GM12878 (cell line): ENCODE measurements around the gene TARS3.

Experiments
- CBX5 ChIP-seq: sonication (generic); IDR thresholded peaks from 2 replicates; pipeline ENCODE4 v1.6.1; 2016; ENCODE audit warnings: low read depth, moderate library complexity, mild to moderate bottlenecking, inconsistent platforms
- ETV6 ChIP-seq, 2 experiments: fragments of 450-650 bp in 1 of 2; IDR thresholded peaks in 1 of 2; conservative IDR thresholded peaks in 1 of 2; 2 replicates each; pipeline ENCODE4 v1.6.1; 2014; ENCODE audit warnings: antibody characterized with exemption in 1 of 2, borderline replicate concordance in 1 of 2, low read depth in 1 of 2, mild to moderate bottlenecking in 1 of 2, moderate library complexity in 1 of 2
- FOS ChIP-seq: IDR thresholded peaks from 3 replicates; pipeline ENCODE4 v1.6.1; 2011; ENCODE audit warnings: borderline replicate concordance; ENCODE audit not compliant: insufficient read length; ENCODE audit errors: extremely low read depth
- JUND ChIP-seq: IDR thresholded peaks from 2 replicates; pipeline ENCODE4 v1.6.1; 2012; ENCODE audit warnings: low read depth, mild to moderate bottlenecking, low read length, improper control_type of control experiment, moderate library complexity
- MTA3 ChIP-seq: IDR thresholded peaks from 2 replicates; pipeline ENCODE4 v1.6.1; 2012; ENCODE audit warnings: low read length, inconsistent platforms, borderline replicate concordance
- POLR2A ChIP-seq: IDR thresholded peaks from 2 replicates; pipeline ENCODE4 v1.6.1; 2011; ENCODE audit warnings: low read depth, mild to moderate bottlenecking, low read length
- POLR2AphosphoS5 ChIP-seq: IDR thresholded peaks from 2 replicates; pipeline ENCODE4 v1.6.1; 2011; ENCODE audit warnings: mild to moderate bottlenecking, low read length, inconsistent platforms
- RELA ChIP-seq: fragments of 450-650 bp; IDR thresholded peaks from 2 replicates; pipeline ENCODE4 v1.8.0; 2014; ENCODE audit warnings: borderline replicate concordance; ENCODE audit not compliant: partially characterized antibody
- SMC3 ChIP-seq: IDR thresholded peaks from 2 replicates; pipeline ENCODE4 v1.6.1; 2011; ENCODE audit warnings: low read length, improper control_type of control experiment, borderline replicate concordance
- SREBF1 ChIP-seq: IDR thresholded peaks from 2 replicates; pipeline ENCODE4 v1.6.1; 2012; ENCODE audit warnings: mild to moderate bottlenecking, low read length
- SRF ChIP-seq, 2 experiments: IDR thresholded peaks; 2 replicates each; pipeline ENCODE4 v1.6.1; 2011; ENCODE audit warnings: low read depth in 2 of 2, low read length in 2 of 2, mild to moderate bottlenecking in 1 of 2, moderate library complexity in 1 of 2
- TCF12 ChIP-seq: IDR thresholded peaks from 2 replicates; pipeline ENCODE4 v1.6.1; 2011; ENCODE audit warnings: low read depth, mild to moderate bottlenecking, low read length
- TF ChIP-seq, protein P1 (sequence below), 3 experiments: IDR thresholded peaks in 2 of 3; conservative IDR thresholded peaks in 1 of 3; 2 replicates each; pipeline ENCODE4 v1.5.1; 2011; ENCODE audit warnings: low read depth in 3 of 3, low read length in 3 of 3, mild to moderate bottlenecking in 3 of 3, control low read depth in 2 of 3, moderate library complexity in 2 of 3, inconsistent platforms in 1 of 3, mixed read lengths in 1 of 3; ENCODE audit not compliant: control insufficient read depth in 2 of 3, insufficient read depth in 1 of 3; ENCODE audit errors: extremely low read depth in 1 of 3
- TF ChIP-seq, protein P2 (sequence below): fragments of 450-650 bp; IDR thresholded peaks from 2 replicates; pipeline ENCODE4 v1.6.1; 2017; ENCODE audit warnings: mild to moderate bottlenecking

DNA sequence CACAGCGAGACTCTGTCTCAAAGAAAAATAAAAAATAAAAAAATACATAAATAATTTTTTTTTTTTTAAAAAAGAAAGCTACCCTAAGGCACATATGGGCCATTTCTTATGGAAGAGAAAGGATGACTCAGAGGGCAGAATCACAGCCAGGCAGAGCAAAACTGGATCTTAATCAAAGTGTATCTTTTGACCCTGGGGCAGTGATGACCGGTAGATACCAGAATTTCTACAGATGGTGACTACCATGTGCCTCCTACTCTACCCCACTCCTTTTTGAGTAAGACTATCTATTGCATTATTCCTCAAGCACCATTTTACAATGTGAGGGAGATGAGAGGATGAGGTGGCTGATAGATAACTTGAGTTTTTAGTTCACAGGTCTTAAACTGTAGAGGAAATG lies 26.0 kb downstream of the TARS3 start:
- no peak for TF ChIP-seq ETV6 (conservative IDR thresholded peaks at IDR 0.05 in 1 of 2, IDR thresholded peaks at IDR 0.05 in 1 of 2; ENCODE audit: borderline replicate concordance in 1 of 2, low read depth in 1 of 2)
- no peak for TF ChIP-seq POLR2AphosphoS5
- no peak for TF ChIP-seq SRF (IDR thresholded peaks at IDR 0.05; ENCODE audit: low read depth in 2 of 2, low read length in 2 of 2)
- no peak for TF ChIP-seq POLR2A
- TF ChIP-seq, protein P1, sequence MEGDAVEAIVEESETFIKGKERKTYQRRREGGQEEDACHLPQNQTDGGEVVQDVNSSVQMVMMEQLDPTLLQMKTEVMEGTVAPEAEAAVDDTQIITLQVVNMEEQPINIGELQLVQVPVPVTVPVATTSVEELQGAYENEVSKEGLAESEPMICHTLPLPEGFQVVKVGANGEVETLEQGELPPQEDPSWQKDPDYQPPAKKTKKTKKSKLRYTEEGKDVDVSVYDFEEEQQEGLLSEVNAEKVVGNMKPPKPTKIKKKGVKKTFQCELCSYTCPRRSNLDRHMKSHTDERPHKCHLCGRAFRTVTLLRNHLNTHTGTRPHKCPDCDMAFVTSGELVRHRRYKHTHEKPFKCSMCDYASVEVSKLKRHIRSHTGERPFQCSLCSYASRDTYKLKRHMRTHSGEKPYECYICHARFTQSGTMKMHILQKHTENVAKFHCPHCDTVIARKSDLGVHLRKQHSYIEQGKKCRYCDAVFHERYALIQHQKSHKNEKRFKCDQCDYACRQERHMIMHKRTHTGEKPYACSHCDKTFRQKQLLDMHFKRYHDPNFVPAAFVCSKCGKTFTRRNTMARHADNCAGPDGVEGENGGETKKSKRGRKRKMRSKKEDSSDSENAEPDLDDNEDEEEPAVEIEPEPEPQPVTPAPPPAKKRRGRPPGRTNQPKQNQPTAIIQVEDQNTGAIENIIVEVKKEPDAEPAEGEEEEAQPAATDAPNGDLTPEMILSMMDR (IDR thresholded peaks at IDR 0.05 in 2 of 3, conservative IDR thresholded peaks at IDR 0.05 in 1 of 3; ENCODE audit: control insufficient read depth in 2 of 3, extremely low read depth in 1 of 3, insufficient read depth in 1 of 3, low read depth in 3 of 3, low read length in 3 of 3), result no peak
- no peak for TF ChIP-seq SREBF1
- no peak for TF ChIP-seq RELA
- TF ChIP-seq, protein P2, sequence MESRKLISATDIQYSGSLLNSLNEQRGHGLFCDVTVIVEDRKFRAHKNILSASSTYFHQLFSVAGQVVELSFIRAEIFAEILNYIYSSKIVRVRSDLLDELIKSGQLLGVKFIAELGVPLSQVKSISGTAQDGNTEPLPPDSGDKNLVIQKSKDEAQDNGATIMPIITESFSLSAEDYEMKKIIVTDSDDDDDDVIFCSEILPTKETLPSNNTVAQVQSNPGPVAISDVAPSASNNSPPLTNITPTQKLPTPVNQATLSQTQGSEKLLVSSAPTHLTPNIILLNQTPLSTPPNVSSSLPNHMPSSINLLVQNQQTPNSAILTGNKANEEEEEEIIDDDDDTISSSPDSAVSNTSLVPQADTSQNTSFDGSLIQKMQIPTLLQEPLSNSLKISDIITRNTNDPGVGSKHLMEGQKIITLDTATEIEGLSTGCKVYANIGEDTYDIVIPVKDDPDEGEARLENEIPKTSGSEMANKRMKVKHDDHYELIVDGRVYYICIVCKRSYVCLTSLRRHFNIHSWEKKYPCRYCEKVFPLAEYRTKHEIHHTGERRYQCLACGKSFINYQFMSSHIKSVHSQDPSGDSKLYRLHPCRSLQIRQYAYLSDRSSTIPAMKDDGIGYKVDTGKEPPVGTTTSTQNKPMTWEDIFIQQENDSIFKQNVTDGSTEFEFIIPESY, result no peak
- TF ChIP-seq FOS, result no peak
- no peak for TF ChIP-seq CBX5
- TF ChIP-seq MTA3, result no peak
- no peak for TF ChIP-seq JUND
- TF ChIP-seq TCF12, result no peak
- TF ChIP-seq SMC3, result no peak
